ENCODE measurements around the gene UBASH3A.

Gene UBASH3A

DNA sequence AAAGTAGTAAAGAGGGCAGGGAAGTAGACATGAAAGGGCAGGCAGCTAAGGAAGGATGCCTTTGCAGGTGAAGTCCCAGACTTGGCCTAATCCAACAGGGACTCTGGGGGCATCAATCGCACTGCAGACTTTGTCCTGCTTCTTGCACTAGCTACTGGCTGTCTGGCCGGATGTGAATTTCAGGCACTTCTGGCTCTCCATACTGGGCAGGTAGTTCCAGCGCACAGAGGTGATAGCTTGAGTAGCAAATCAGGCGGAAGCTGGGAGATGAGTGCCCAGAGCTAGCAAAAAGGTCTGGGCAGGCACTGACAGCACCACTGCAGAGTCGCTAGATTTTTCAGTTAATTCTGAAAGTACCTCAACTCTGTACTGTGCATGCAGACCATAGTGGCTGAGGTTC, 91.3 kb downstream of the UBASH3A start:
- no peak for DNase-seq

DNA sequence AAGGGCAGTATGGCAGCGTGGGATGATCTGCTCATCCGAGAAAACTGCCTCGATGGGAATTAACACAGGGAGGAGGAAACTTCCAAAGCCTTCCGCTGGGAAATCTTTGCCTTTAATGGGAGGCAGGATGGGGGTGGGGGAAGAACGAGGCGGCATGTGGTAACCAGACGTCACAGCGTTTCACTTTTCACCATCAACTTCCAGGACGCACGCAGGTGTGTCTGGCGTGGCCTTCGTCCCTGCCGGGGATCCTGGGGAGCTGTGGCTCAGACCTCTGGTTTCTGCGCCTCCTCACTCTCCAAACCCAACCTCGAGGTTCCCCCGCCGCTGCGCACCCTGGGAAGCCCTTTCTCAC, 92.0 kb downstream of the UBASH3A start:
- DNase-seq, result no peak

DNA sequence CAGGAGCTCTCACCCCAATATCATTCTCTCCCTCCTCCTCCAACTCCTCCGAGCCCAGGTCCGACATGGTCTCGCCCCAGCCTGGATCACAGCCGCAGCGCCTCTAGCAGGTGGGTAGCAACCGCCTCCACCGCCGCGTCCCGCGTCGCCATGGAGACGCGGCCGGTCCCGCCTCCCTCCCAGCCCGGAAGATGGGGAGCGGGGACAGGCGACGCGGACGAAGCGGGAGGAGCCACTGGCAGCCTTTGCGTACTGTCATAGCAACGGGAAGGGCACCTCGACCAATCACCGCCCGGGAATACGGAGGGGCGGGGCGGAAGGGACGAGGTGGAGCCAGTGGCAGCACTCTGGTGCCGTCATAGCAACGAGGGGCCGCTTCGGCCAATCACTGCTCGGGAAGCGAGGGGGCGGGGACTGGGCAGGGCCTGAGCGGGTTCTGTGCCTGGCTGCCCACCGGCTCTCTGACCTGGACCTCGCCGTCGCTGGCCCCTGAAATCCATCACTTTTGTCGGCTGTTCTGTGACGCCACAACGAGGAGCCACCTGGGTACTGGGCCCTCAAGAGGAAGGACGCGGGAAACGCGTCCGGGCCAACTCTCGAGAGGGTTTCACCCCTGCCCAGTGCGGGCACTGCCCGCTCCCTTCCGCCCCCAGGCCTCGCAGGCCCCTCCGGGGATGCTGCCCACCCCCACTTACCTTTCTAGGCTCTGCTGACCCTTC, 92.6 kb downstream of the UBASH3A start, which contains the start of gene RSPH1:
Gene RSPH1 (minus strand): TSS at position 105 of the 719 bp plus-strand sequence. CDS start 38 bp downstream, at position 67.
- peak; percentile 100 for DNase-seq

DNA sequence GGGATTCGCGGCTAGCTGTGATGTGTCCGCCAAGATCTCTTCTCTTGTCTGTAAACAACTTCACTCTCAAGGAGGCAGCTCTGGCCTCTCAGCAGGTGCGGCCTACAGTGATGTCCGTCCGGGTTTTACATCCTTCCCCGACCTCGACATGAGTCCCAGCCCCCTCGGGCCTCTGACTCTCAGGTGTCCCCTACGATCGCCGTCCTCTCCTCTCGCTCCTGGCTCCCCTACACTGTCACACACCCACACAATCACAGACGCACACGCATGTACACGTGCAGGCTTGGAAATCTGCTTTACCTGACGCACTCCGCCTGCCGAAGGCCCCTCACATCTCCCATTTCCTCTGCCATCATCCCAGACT, 93.1 kb downstream of the UBASH3A start:
- DNase-seq, result no peak

All from CD4-positive, alpha-beta T cell treated with Interleukin-21 for 1 hour (primary cell).